HG03432 (cell line): ENCODE results near the gene TSPAN9.

Experiments
- ATAC-seq: cut with Tn5 transposase; IDR thresholded peaks from one replicate; pipeline ENCODE4 v1.9.1; 2021; ENCODE audit warnings: mild to moderate bottlenecking, moderate library complexity; ENCODE audit not compliant: unreplicated experiment

The TSPAN9 gene

DNA sequence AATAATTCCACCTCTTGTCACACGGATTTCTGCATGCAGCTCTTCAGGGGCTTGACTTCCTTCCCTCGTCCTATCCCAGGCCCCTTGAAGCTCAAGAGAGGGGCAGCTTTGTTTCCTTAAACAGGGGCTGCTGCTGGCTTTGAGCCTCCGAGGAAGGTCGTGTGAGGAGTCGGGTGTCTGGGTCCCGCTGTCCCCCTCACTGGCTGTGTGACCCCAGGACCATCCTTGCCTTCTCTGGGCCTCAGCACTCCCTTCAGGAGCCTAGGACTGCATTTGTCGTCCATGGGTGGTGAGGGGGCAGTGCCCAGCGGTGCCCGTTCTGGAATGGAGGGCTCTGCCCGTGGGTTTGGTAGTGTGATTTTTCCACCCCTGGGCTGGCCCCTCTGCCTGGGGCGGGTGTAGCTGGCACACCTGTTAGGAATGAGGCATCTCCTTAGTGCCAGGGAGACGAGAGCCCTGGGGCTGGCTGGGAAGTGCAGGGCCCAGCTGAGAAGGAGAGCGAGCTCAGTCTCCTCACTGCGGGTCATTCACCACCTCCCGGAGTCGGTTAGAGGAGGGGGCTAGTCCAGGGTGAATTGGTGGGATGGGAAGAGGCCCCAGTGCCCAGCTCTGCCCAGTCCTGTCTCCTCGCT, 60.8 kb downstream of the TSPAN9 start:
- ATAC-seq = no peak

DNA sequence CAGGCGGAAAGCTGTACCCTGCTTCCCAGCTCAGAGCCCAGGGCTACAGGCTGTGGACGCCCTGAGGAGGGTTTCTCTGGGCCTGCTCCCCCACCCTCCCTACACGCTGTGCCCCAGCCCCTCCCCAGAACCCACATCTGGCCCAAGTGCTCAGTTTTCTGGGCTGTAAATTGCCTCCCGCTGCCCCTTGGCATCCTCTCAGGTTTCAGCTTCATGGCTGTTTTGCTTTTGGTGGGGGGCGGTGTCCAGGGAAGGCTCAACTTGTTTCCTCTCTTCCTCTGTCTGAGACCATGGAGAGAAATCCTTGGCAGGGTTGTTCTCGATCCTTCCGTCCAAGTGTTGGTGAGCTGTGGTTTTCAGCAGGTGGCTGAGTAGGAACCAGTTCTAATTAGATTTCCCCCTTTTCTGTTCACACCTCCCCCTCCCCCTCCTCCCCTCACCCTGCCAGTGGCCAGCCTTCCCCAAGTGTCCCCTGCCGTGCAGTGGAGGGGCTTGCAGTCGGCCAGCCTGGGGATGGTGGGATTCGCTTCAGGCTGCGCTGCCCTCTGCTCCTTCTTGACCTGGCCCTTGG, 61.8 kb downstream of the TSPAN9 start:
- no peak for ATAC-seq

DNA sequence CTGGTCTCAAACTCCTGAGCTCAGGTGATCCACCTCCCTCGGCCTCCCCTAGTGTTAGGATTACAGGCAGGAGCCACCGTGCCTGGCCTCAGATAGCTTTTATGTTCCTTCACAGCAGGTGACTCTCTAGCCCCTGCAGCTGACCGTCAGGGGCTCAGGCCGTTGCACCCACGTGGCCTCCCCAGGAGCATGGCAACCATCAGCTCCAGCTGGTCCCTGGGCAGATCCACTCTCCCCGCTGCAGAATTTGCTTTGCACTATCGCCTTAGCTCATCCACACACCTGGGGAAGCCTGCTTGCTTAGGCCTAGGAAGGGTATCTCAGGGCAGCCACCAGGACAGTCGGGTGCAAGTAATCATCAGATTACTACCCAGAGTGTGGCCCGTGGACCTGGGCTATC, 62.6 kb downstream of the TSPAN9 start:
- ATAC-seq = no peak

DNA sequence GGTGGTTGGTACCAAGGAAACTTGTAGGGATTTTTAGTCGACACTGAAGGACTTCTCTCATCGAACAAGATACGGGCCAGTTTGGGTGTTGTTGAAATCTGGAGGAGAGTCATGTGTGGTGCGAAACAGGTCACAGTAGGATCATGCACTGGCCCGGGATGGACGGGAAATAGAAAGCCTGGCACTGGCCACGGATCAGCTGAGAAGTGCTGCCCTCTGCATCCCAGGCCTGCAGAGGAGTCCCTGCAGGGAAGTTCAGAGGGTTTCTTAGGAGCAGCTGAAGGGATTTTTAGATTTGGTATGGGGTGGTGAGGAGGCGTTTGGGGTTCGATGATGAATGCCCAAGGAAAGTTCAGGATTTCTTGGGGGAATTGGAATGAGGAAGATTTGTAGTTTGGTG, 63.1 kb downstream of the TSPAN9 start:
- ATAC-seq = no peak

DNA sequence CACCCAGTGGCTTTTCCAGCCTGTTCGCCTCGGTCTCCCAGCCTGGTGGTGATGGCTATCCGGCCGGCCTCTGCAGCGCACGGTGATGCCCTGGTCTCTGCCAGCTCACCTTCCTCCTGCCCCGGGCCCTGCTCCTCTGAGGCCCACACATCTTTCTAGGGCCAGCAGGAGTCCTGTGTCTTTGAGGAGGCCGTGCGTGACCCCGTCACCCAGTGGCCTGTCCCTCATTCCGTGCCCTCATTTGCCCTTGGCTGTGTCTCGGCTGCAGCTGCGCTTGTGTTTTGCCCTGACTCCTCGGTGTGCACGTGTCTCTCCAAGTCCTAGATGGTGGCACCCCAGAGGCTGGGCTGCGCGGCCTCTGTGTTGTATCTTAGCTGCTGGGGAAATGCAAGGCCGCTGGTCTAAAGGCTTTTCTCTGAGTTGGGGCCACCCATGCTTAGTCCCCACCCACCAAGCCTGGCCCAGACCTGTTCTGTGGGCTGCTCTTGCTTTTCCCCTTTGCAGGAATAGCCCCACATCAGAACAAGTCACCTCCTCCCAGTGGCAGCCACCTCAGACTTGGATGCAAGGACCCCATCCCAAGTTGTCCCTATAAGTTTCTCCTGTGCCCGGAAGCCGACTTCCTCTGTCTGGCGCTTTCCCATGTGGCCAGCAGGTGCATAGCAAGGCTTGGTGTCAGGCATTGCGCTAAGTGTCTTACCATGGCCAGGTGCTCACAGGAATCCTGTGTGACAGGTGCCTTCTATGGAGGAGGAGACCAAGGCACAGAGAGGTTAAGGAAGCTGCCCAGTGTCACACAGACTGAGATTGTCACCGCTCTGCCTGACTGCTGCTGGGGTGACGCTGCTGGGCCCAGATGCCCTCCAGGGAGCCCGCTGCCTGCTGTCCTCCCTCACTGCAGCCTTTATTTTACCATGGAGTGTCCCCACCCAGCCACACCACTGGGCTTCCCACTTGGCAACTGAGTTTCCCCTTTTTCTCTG, 64.5 kb downstream of the TSPAN9 start:
- no peak for ATAC-seq

DNA sequence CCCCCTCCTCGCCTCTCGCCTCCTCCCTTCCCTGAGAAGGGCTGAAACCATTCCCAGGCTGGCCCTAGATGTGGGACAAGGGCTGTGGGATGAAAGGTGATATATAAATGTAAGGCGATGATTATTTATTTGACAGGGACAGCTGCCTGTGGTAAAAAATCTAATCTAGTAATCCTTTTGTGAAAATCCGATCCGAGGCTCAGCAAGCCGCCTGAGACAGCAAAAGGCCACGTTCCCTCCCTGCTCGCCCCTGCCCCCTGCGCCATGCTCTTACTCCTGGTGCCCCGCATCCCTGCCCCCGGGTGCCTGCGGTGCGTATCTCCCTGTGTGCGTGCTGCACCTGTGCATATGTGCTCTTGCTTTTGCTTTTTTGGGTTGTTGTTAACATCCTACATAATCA, 65.2 kb downstream of the TSPAN9 start:
- no peak for ATAC-seq

DNA sequence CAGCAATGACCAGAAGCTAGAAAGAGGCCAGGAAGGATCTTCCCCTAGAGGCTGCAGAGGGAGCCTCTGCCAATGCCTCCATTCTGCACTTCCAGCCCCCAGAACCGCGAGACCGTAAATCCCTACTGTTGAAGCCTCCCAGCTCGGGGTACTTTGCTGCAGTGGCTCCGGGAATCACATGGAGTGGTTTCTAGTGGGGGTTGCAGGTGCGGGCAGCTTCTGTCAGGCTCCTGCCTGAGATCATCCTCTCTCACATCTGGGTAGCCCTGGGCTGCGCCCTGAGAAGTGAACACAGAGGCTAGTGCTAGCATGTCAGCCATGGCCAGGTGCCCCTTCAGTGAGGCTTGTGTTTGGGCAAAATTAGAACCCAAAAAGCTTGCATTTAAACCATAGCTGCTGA, 67.3 kb downstream of the TSPAN9 start:
- no peak for ATAC-seq

DNA sequence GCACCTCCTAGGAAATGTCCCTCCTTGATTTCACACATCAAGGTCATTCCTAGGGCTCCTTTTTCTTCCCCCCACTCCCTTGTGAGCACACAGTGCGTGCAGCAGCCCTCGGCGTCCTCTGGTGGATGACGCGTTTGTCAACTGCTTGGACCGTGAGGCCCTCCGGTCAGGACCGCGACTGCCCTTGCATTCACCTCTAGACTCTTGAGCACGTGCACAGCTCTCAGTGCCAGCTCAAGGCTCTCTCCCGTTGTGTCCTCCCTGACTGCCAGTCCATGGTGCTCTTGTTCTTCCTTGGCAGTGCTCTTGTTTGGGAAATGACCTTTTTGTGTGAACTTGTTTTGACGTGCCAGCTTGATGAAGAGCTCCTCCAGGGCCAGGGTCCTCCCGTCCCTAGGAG, 67.9 kb downstream of the TSPAN9 start:
- no peak for ATAC-seq

DNA sequence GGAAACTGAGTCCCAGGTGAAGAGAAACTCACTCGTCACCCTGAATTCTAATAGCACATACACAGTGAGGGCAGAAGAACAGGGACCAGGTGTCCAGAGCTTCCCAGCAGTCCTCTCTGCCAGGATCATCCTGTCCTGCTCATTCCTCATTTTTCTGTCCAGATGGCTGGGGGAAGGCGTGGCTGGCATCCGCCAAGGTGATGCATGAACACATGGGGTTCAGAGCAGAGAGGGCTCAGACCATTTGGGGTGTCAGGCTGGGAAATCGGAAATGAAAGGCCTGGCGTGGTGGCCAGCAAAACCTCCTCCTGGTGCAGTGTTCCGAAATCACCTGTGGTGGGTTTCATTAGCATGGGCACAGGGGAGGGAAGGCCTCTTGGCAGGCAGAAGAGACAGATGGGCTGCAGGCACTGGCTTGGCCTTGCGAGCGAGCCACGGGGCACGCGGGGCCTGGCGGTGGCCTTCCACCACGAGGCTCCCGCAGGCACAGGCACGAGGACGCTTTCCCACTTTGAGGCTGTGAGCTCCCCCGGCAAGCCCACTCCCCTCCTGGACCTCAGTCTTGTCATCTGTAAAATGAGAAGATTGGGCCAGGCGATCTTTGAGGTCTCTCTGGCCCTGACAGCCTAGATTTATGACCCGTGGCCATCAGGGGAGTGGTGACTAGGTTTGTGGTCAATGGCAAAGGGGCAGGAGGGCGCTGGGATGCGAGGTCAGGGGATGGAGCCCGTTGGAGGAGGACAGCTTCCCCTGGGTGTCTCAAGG, 68.5 kb downstream of the TSPAN9 start:
- no peak for ATAC-seq

DNA sequence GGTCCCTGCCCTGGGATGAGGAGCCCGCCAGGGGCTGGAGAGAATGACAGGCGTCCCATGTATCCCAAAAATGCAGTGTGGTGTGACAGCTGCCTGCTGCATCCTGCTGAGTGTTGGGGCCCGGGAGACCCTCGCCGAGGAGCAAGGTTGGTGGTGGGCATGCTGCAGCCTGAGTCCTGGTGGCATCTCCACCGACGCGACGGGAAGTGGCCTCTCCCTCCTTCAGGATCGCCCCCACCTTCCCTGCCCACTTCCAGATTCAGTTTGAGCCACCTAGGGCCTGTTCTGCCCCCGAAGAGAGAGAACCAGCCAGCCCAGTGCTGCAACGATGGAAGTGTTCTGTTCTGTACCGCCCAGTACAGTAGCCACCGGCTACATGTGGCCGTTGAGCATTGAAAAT, 70.1 kb downstream of the TSPAN9 start:
- no peak for ATAC-seq

DNA sequence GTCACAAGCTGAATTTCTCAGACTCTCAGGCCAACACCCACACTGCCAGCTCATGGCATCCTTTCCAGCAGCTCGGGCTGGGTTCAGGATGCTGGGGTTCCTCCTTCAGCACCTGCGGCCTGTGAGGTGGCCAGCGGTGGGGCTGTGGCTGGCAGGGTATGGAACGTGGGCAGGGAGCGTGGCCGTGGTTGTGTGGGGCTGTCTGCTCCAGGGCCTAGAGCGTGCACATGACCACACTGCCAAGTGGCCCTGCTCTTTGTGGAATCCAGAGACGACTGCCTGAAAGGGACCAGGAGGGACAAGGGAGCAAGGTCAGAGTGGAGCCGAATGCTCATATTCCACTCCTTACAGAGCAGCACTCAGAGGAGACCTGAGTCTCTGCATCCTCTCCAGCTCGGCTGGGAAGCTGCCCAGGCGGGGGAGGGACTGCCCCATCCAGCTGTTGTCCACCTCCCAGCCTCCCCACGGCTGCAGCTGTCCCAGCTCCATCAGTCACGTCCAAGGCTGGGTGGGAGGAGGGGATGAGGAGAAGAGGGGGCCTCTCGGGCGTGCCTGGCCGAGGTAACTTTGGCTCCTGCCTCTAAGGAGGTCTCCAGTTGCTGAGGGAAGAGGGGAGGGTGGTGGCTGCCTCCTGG, 71.3 kb downstream of the TSPAN9 start:
- ATAC-seq = no peak

DNA sequence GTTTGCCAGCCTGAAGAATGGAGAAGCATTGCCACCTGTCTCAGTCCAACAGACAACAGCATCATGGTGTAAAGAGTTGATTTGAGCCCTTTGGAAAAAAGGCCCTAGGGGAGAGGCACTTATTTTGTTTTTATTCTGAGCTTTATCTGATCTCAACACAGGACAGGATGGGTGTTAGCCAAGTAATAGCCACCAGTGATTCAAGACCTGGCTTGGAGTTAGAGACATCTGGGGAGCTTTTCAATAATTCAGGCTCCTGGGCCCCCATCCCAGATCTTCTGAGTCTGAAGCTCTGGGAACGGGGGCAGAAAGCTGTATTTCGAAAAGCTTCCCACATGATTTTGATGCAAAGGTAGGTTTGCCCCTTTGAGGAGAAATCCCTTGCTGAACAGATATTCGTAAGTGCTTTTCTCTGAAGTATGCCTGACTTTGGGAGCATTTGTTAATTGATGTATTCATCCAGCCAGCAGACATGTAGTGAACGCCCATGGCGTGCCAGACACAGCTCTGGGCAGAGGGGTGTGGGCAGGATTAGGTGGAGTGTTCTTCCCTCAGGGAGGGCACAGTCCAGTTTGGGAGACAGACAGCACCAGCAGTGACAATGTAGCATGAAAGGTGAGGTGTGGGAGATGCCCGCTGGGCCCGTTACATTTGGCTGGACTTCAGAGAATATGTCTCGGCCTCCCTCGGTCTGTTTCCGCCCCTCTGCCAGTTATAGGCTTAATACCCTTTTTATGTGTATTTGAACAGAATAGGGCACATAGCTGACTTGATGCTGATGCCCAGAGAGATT, 72.5 kb downstream of the TSPAN9 start:
- ATAC-seq = no peak

DNA sequence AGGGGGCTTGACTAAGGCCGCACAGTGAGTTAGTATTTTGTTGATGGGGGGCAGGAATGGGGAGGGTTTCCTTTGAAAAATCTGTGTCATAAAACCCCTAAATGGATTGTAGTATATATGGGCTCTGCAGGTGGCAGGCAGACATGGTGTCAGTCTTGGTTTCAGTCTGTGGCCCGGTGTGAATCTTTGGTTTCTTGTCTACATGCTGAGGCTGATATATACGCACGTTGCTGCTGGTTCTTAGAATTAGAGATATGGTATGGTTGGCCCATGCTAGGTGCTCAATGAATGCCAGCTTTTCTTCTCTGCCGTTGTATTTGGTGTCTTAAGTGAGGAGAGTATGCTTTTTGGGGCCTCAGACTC, 73.1 kb downstream of the TSPAN9 start:
- ATAC-seq = no peak

DNA sequence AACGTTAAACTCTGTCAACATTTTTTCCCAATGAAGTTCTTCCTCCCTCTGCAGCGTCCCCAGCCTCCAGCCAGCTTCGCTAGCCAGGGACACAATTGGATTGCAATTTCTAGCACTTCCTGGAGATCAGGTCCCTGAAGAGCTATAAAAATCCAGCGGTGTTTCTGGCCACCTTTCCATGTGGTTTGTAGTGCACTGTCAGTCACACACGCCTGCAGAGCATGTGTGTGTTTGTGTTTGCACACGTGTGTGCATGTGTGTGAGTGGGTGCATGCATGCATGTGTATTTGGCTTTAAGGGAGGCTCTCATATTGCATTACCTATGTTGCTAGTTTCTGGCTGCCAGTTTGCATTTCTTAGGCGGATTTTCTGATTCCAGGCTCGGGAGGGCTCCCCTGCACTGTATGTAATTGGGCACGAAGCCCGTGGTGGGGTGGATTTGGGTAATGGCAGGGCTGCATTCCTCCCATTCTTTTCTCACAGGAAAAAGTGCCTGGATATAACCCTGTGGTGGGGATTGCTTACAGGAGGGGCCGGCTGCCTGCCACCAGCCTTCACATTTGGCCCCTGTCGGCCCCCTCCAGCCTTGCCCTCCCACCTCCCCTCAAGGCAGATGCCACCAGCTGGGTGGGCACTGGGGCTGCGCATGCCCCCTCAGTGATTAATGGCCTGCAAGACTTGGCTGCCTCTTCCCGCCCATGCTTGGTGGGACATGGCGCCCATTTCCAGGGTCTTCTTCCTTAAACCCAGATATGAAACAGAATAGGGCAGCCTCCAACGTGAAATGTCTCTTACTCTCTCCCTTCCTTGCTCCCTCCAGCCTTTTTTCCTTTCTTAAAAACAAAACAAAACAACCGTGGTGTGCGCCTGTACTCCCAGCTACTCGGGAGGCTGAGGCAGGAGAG, 74.0 kb downstream of the TSPAN9 start:
- ATAC-seq = no peak

DNA sequence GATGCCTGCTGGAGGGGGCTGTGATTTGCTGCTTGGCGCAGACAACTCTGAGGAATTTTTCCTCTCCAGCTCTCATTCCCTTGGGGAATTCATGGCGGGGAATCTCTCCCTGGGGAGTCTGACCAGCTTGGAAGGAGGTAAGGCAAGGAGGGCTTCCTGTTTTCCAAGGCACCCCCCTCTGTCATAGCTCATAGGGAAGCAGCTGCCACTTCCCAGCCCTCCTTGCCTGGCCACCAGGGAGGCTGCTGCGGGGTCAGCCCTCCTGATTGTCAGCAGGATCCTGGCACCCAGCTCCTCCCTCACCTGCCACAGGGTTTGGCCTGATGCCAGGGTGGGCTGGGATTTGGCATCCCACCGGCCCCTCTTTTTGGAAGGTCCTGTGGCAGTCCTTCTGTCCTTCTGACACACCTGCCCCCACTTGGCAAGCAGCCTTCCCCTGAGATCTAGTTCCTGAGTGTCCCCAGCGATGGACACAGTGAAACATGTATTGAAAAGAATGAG, 74.9 kb downstream of the TSPAN9 start:
- ATAC-seq = no peak

DNA sequence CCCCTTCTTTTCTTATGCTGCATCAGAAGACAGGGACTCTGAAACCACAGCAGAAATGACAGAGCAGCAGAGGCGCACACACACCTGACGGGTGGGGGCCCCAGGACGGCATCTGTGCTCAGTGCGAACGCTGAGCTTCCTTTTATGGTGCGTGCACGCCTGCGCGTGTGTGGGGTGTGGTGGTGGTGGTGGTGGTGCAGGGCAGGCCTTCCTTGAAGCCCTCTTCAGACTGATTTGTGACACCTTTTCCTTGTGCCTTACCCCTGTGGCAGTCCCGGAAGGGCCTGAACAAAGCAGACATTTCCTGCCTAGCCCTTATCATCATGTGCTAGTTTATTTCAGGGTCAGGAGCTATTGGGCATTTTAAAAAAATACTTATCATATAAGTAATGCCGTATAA, 75.7 kb downstream of the TSPAN9 start:
- ATAC-seq = no peak

DNA sequence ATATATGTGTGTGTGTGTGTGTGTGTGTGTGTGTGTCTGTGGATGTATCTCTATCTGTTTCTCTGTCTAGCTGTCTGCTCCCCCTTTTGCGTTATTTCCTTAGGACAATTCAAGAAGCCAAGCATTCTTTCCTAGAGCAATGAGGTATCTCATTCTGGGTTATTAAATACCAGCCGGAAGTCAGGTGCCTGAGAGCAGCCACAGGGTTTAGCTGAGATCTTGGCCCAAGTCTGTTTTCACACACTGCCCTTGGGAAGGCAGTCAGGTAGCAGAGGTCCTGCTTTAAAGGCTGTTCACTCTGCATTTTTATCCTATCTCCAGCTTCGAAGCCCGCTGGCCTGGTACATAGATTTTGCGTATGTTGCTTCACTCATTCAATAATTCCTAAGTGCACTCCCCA, 76.8 kb downstream of the TSPAN9 start:
- no peak for ATAC-seq

DNA sequence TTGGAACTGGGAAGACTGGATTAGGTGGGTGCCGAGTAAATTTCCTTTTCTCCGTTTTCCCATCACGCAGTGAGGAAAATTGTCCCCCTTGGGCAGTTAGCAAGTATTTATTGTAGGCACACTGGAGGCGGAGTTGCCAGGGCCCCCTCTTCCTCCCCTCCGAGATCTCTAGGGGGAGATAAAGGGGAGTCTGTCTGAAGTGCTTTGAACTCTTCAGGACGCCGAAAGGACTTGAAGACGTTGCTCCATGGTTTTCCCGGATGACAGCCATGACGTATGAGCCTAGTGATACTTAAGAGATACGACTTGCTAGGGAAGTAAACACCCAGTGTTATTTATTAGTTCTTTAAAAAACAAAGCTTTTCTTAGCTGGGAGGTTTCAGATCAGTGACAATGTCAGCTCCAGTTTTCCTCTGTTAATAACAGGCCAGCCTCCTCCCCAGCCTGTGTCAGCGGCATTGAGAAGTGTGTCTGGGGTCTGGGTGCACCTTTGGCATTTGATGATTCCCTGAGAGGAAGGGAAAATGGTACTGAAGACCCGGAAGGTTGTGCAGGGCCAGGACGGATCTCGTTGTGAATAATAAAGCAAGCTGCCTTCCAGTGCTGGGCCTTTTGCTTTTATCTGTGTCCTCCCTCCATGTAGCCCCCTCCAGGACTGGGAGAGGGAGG, 78.7 kb downstream of the TSPAN9 start:
- ATAC-seq = no peak
